PC-3 (cell line): Measurements from ENCODE around the gene ACBD6.

Source experiments
- EZH2phosphoT487 ChIP-seq: fragments of 300-600 bp; sonication (generic); IDR thresholded peaks from 2 replicates; pipeline ENCODE4 v1.6.1; 2018; ENCODE audit warnings: mild to moderate bottlenecking, antibody characterized with exemption, low read length, borderline replicate concordance
- TF ChIP-seq, protein P1 (sequence below): fragments of 300-600 bp; sonication (generic); conservative IDR thresholded peaks from 2 replicates; pipeline ENCODE4 v1.5.1; 2017; ENCODE audit warnings: antibody characterized with exemption, low read depth, mild to moderate bottlenecking, low read length

DNA sequence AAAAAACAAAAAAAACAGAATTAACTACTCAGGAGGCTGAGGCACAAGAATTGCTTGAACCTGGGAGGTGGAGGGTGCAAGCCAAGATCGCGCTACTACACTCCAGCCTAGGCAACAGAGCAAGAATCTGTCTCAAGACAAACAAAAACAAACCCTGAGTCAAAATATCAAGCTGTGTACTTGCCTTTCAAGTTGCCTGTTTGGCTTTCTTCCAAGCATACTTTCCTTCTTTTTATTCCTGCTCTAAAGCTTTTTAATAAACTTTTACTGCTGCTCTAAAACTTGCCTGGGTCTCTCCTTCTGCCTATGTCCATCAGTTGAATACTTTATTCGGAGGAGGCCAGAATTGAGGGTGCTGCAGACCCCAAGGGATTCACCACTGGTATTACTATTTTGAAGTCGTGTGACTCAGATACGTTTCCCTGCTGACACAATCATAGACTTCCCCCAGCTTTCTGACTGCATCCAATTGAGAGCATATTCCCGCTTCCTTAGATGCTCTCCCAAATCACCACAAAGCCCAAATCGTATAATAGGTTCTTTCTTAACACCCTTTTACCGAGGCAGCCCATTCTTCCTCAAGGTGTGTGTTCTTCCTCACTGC, 3.5 kb upstream of the ACBD6 start:
- TF ChIP-seq, protein P1, sequence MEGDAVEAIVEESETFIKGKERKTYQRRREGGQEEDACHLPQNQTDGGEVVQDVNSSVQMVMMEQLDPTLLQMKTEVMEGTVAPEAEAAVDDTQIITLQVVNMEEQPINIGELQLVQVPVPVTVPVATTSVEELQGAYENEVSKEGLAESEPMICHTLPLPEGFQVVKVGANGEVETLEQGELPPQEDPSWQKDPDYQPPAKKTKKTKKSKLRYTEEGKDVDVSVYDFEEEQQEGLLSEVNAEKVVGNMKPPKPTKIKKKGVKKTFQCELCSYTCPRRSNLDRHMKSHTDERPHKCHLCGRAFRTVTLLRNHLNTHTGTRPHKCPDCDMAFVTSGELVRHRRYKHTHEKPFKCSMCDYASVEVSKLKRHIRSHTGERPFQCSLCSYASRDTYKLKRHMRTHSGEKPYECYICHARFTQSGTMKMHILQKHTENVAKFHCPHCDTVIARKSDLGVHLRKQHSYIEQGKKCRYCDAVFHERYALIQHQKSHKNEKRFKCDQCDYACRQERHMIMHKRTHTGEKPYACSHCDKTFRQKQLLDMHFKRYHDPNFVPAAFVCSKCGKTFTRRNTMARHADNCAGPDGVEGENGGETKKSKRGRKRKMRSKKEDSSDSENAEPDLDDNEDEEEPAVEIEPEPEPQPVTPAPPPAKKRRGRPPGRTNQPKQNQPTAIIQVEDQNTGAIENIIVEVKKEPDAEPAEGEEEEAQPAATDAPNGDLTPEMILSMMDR = no peak
- TF ChIP-seq EZH2phosphoT487 = no peak
